ENCODE data around the gene ENAH. TPM values are rescaled to one million over a fixed set of nuclear protein-coding genes. Genes with fewer than 3 reads are reported as not detected.

Gene ENAH
- total RNA-seq, 1 donor from 2014 or later: 179 TPM

GRCh38 chr1:225691861-225692516 is 39.1 kb upstream of the ENAH start:
- Mint-ChIP-seq H3K27ac (ENCODE audit: unreplicated experiment) (no peak overlapping the region), H3K4me3 (no peak overlapping the region), H3K4me1 (no peaks in the 10 kb centered on the region), H3K36me3 (ENCODE audit: low read depth) (no peaks in the 10 kb centered on the region), H3K9me3 (no peaks in the 10 kb centered on the region), H3K27me3 (ENCODE audit: low read depth) (no peaks in the 10 kb centered on the region)
- DNase-seq (ENCODE audit: low read depth, low spot score): no peak
- no peak for TF ChIP-seq CTCF (conservative IDR thresholded peaks at IDR 0.05)

DNA sequence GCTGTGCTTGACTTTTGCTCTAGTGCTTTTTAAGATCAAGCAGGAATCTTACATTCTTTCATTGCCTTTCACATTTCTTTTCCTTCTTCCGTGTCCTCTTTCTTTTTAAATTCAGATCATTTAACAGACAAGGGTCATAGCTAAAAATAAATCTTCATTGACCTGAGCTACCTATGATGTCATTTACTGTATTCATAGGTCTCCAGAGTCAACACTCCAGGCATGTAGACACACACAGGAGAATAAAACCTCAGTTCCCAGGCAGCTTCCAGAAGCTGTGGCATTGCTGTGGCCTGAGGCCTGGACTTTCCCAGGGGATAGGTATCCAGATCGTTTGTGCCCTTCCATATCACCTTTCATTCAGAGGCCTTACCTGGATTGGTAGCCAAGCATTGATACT is 38.5 kb upstream of the ENAH start:
- Mint-ChIP-seq H3K36me3 (ENCODE audit: low read depth) (no peaks in the 10 kb centered on the region), H3K27ac (ENCODE audit: unreplicated experiment) (no peak overlapping the region), H3K27me3 (ENCODE audit: low read depth) (no peaks in the 10 kb centered on the region), H3K4me3 (no peak overlapping the region), H3K9me3 (no peaks in the 10 kb centered on the region), H3K4me1 (no peaks in the 10 kb centered on the region)
- TF ChIP-seq CTCF (conservative IDR thresholded peaks at IDR 0.05): no peak
- no peak for DNase-seq (ENCODE audit: low read depth, low spot score)

DNA sequence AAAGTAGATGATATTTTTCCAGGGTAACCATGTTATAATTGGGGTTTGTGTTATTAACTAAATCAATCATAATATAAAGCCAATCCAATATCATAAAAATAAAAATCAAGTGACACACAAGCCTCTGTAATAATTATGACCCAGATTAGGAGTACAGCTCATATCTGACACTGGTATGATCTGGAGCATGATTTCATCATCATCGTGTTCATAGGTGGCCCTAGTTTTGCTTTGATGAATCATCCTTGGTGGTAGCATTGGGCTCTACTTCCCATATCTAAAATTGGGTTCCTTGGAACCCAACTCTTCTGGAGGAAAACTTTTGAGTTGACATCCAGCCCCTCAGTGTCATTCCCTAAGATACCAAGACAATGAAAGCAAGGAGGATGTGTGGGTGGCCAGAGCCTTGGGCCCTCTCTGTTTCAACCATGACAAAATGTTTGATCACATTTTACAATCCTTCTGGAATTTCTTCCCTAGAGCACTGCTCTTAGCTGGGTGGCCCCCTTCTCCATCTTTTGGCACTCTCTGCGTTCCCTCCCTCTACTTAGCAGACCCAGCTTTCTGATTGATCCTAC is 37.0 kb upstream of the ENAH start:
- Mint-ChIP-seq H3K4me1 (no peaks in the 10 kb centered on the region), H3K4me3 (no peak overlapping the region), H3K27ac (ENCODE audit: unreplicated experiment) (no peak overlapping the region), H3K27me3 (ENCODE audit: low read depth) (no peaks in the 10 kb centered on the region), H3K36me3 (ENCODE audit: low read depth) (no peaks in the 10 kb centered on the region), H3K9me3 (no peaks in the 10 kb centered on the region)
- no peak for DNase-seq (ENCODE audit: low read depth, low spot score)
- no peak for TF ChIP-seq CTCF (conservative IDR thresholded peaks at IDR 0.05)

DNA sequence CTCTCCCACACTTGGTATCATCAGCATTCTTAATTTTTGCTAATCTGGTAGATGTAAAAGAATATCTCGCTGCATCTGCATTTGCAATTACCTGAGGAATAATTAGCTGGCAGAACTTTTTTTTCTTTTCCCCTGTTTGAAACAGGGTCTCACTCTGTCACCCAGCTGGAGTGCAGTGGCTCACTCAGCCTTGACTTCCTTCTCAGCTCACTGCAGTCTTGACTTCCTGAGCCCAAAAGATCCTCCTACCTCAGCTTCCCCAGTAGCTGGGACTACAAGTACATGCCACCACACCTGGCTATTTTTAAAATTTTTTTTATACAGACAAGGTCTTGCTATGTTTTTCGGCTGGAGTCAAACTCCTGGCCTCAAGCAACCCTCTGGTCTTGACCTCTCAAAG is 35.4 kb upstream of the ENAH start:
- no peaks in the 10 kb centered on the region for H3K4me1 Mint-ChIP-seq
- H3K27ac Mint-ChIP-seq (ENCODE audit: unreplicated experiment): no peak overlapping the region
- no peaks in the 10 kb centered on the region for H3K9me3 Mint-ChIP-seq
- H3K36me3 Mint-ChIP-seq (ENCODE audit: low read depth): no peaks in the 10 kb centered on the region
- DNase-seq (ENCODE audit: low read depth, low spot score): no peak
- no peak overlapping the region for H3K4me3 Mint-ChIP-seq
- no peaks in the 10 kb centered on the region for H3K27me3 Mint-ChIP-seq (ENCODE audit: low read depth)
- no peak for TF ChIP-seq CTCF (conservative IDR thresholded peaks at IDR 0.05)

DNA sequence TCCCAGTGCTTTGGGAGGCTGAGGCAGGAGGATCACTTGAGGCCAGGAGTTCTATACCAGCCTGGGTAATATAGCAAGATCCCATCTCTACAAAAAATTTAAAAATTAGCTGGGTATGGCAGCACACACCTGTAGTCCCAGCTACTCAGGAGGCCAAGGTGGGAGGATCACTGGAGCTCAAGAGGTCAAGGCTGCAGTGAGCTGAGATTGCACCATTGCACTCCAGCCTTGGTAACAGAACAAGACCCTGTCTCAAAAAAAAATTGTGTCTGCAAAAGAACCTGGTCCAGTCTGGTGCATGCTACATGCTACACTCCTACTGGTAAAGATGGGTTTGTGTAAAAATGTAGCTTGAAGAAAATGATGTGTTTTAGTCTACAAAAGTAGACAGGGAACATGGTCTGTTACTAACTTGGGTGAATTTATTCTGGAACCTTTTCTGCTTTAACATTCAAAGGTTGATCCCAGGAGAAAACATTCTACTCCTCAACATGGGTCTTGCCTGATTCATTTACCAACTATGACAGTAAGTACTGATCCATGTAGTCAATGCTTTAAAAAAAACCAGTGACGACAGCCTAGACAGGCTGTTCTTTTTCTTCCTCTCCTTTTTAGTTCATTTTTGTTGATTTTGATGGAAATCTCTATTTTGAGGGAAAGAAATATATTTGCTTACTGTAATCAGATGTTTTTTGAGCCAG is 32.7 kb upstream of the ENAH start:
- H3K27me3 Mint-ChIP-seq (ENCODE audit: low read depth): no peaks in the 10 kb centered on the region
- TF ChIP-seq CTCF (conservative IDR thresholded peaks at IDR 0.05): no peak
- DNase-seq (ENCODE audit: low read depth, low spot score): no peak
- no peaks in the 10 kb centered on the region for H3K4me1 Mint-ChIP-seq
- no peaks in the 10 kb centered on the region for H3K9me3 Mint-ChIP-seq
- H3K4me3 Mint-ChIP-seq: no peak overlapping the region
- no peaks in the 10 kb centered on the region for H3K36me3 Mint-ChIP-seq (ENCODE audit: low read depth)
- H3K27ac Mint-ChIP-seq (ENCODE audit: unreplicated experiment): no peak overlapping the region
